OCI-LY7 (cell line): ENCODE data around the gene ALLC. TPM values are rescaled to one million over a fixed set of nuclear protein-coding genes. Genes with fewer than 3 reads are reported as not detected.

Source experiments
- BruUV-seq: library from RNA; stranded (reverse); fragments of 400-500 nt; replicated peaks from 2 replicates; lab custom pipeline; 2021; lab: Mats Ljungman, UMichigan
- CTCF ChIA-PET: fragments of 300-600 bp; sonication (Branson Sonifier 250); formaldehyde crosslinking; loops from one replicate; lab custom pipeline; 2022; ENCODE audit warnings: antibody characterized with exemption; ENCODE audit not compliant: unreplicated experiment; lab: Charles Lee
- POLR2A ChIA-PET: fragments of 300-600 bp; sonication (Branson Sonifier 250); formaldehyde crosslinking; loops from one replicate; lab custom pipeline; 2022; ENCODE audit warnings: antibody characterized with exemption; lab: Charles Lee
- DNase-seq: peaks from one replicate; pipeline ENCODE4 v3.0.0-alpha.2; 2015; ENCODE audit warnings: low spot score
- H2AFZ ChIP-seq: fragments of 200-600 bp; sonication (generic), shearing (Covaris generic); 2 replicates; pipeline ENCODE4 v1.6.1; 2014; ENCODE audit warnings: mild to moderate bottlenecking, antibody characterized with exemption, low read length, moderate library complexity
- H3K27ac ChIP-seq: fragments of 200-600 bp; sonication (generic); 2 replicates; pipeline ENCODE4 v1.5.1; 2014; ENCODE audit warnings: mixed run types, low read depth, mild to moderate bottlenecking, moderate library complexity, low read length, inconsistent platforms; ENCODE audit not compliant: poor library complexity, severe bottlenecking
- H3K36me3 ChIP-seq: fragments of 200-600 bp; sonication (generic); 2 replicates; pipeline ENCODE4 v1.6.1; 2014; ENCODE audit warnings: mild to moderate bottlenecking, antibody characterized with exemption, low read length, moderate library complexity, mixed read lengths; ENCODE audit not compliant: insufficient read depth
- H3K4me1 ChIP-seq: fragments of 200-600 bp; sonication (generic); 2 replicates; pipeline ENCODE4 v1.5.1; 2014; ENCODE audit warnings: mild to moderate bottlenecking, low read length; ENCODE audit not compliant: insufficient read depth, poor library complexity, severe bottlenecking
- H3K4me2 ChIP-seq: fragments of 200-600 bp; sonication (generic); 2 replicates; pipeline ENCODE4 v1.6.1; 2014; ENCODE audit warnings: mild to moderate bottlenecking, low read length
- H3K4me3 ChIP-seq: fragments of 200-600 bp; sonication (generic); 2 replicates; pipeline ENCODE4 v1.5.1; 2014; ENCODE audit warnings: mild to moderate bottlenecking, low read depth, low read length; ENCODE audit not compliant: poor library complexity, severe bottlenecking
- H3K79me2 ChIP-seq: fragments of 200-600 bp; sonication (generic); 2 replicates; pipeline ENCODE4 v1.6.1; 2016; ENCODE audit warnings: low read depth, mild to moderate bottlenecking, low read length, moderate library complexity, mixed read lengths; ENCODE audit not compliant: insufficient read depth
- H3K9me2 ChIP-seq: fragments of 200-600 bp; sonication (generic); 2 replicates; pipeline ENCODE4 v1.6.1; 2016; ENCODE audit warnings: mild to moderate bottlenecking, low read length, mixed read lengths; ENCODE audit not compliant: insufficient read depth
- H3K9me3 ChIP-seq: fragments of 200-600 bp; sonication (generic); 2 replicates; pipeline ENCODE4 v1.6.1; 2014; ENCODE audit warnings: mild to moderate bottlenecking, mixed run types, low read length, mixed read lengths
- H4K20me1 ChIP-seq: fragments of 200-600 bp; sonication (generic); 2 replicates; pipeline ENCODE4 v1.6.1; 2014; ENCODE audit warnings: mild to moderate bottlenecking, antibody characterized with exemption, low read length, moderate library complexity, mixed read lengths; ENCODE audit not compliant: insufficient read depth
- EZH2phosphoT487 ChIP-seq: fragments of 200-600 bp; sonication (generic); IDR thresholded peaks from 2 replicates; pipeline ENCODE4 v1.6.1; 2018; ENCODE audit warnings: low read depth, borderline replicate concordance, mild to moderate bottlenecking, mixed run types, antibody characterized with exemption, low read length, moderate library complexity, mixed read lengths
- intact Hi-C: fragments of 100-400 bp; cut with micrococcal nuclease; formaldehyde crosslinking; loops from one replicate; pipeline ENCODE4 v1.10.0; 2022; ENCODE audit not compliant: unreplicated experiment
- total RNA-seq, 2 experiments: library from RNA; depleted of rRNA in 1 of 2; stranded (reverse); fragments of >200 nt in 1 of 2; shearing (Covaris generic) in 1 of 2; gene quantifications; 2 replicates each; pipeline ENCODE4 v1.2.3, GENCODE V29; 2014 to 2022
- TF ChIP-seq, protein P1 (sequence below): fragments of 200-600 bp; sonication (generic); conservative IDR thresholded peaks from 2 replicates; pipeline ENCODE4 v1.5.1; 2014; ENCODE audit warnings: mild to moderate bottlenecking, antibody characterized with exemption, low read length, moderate library complexity, mixed read lengths

Gene ALLC
- total RNA-seq, 2 experiments from 2014 or later, result not detected

- no peaks in the 10 kb centered on the region for H3K36me3 ChIP-seq
- ChIA-PET CTCF (no interaction called here), POLR2A (no interaction called here)
- no peaks in the 10 kb centered on the region for H3K9me3 ChIP-seq
- no peaks in the 10 kb centered on the region for H3K4me1 ChIP-seq
- H3K79me2 ChIP-seq, result no peaks in the 10 kb centered on the region
- intact Hi-C loops, result no loop called here
- H3K9me2 ChIP-seq, result no peaks in the 10 kb centered on the region
- H3K27ac ChIP-seq, result no peak overlapping the region
- no peak for DNase-seq
- H3K4me3 ChIP-seq, result no peak overlapping the region
- H4K20me1 ChIP-seq, result no peaks in the 10 kb centered on the region
- no TSS peak for BruUV-seq
- no peak overlapping the region for H3K4me2 ChIP-seq
- H2AFZ ChIP-seq, result no peak overlapping the region
- TF ChIP-seq, protein P1, sequence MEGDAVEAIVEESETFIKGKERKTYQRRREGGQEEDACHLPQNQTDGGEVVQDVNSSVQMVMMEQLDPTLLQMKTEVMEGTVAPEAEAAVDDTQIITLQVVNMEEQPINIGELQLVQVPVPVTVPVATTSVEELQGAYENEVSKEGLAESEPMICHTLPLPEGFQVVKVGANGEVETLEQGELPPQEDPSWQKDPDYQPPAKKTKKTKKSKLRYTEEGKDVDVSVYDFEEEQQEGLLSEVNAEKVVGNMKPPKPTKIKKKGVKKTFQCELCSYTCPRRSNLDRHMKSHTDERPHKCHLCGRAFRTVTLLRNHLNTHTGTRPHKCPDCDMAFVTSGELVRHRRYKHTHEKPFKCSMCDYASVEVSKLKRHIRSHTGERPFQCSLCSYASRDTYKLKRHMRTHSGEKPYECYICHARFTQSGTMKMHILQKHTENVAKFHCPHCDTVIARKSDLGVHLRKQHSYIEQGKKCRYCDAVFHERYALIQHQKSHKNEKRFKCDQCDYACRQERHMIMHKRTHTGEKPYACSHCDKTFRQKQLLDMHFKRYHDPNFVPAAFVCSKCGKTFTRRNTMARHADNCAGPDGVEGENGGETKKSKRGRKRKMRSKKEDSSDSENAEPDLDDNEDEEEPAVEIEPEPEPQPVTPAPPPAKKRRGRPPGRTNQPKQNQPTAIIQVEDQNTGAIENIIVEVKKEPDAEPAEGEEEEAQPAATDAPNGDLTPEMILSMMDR, result no peak
- no peak for TF ChIP-seq EZH2phosphoT487
Measured at GRCh38 chr2:3625186-3625585, 32.8 kb upstream of the ALLC start.

- H3K4me3 ChIP-seq, result no peak overlapping the region
- intact Hi-C loops, result no loop called here
- no peaks in the 10 kb centered on the region for H4K20me1 ChIP-seq
- H3K4me2 ChIP-seq, result no peak overlapping the region
- no peak overlapping the region for H3K27ac ChIP-seq
- H3K9me3 ChIP-seq, result no peaks in the 10 kb centered on the region
- POLR2A ChIA-PET, result interaction anchor here (0.6 kb wide), 1 partner anchor 295 kb away, joined by 5 read pairs; no protein-coding TSS in a partner anchor
- no peaks in the 10 kb centered on the region for H3K79me2 ChIP-seq
- TF ChIP-seq, protein P1, result no peak
- no peak for TF ChIP-seq EZH2phosphoT487
- BruUV-seq, result no TSS peak
- H3K9me2 ChIP-seq, result no peaks in the 10 kb centered on the region
- DNase-seq, result no peak
- H3K4me1 ChIP-seq, result no peaks in the 10 kb centered on the region
- CTCF ChIA-PET, result no interaction called here
- no peaks in the 10 kb centered on the region for H3K36me3 ChIP-seq
- H2AFZ ChIP-seq, result no peak overlapping the region
Measured at GRCh38 chr2:3626118-3626811, 31.7 kb upstream of the ALLC start.

GRCh38 chr2:3626812-3627499 lies 31.0 kb upstream of the ALLC start:
- Histone ChIP-seq H3K36me3 (no peaks in the 10 kb centered on the region), H3K27ac (no peak overlapping the region), H3K4me3 (no peak overlapping the region), H3K4me1 (no peaks in the 10 kb centered on the region), H2AFZ (no peak overlapping the region), H3K9me2 (no peaks in the 10 kb centered on the region), H3K9me3 (no peaks in the 10 kb centered on the region), H3K4me2 (no peak overlapping the region), H4K20me1 (no peaks in the 10 kb centered on the region), H3K79me2 (no peaks in the 10 kb centered on the region)
- intact Hi-C loops, result no loop called here
- ChIA-PET CTCF (no interaction called here), POLR2A (no interaction called here)
- DNase-seq, result no peak
- TF ChIP-seq, protein P1, result no peak
- TF ChIP-seq EZH2phosphoT487, result no peak
- BruUV-seq, result no TSS peak
